GM12874 (cell line): ENCODE measurements around the gene TCEAL8.

Experiments
- CTCF ChIP-seq: IDR thresholded peaks from 2 replicates; pipeline ENCODE4 v1.5.1; 2011; ENCODE audit warnings: low read depth, mild to moderate bottlenecking, control low read depth, low read length, moderate library complexity; ENCODE audit not compliant: insufficient read depth

TCEAL8 gene

GRCh38 chrX:103240155-103240554, 14.8 kb downstream of the TCEAL8 start:
- no peak for TF ChIP-seq CTCF

- no peak for TF ChIP-seq CTCF
These were observed 18.7 kb downstream of the TCEAL8 start for GRCh38 chrX:103236296-103236695.

- no peak for TF ChIP-seq CTCF
These were observed 20.1 kb downstream of the TCEAL8 start for GRCh38 chrX:103234869-103235268.

- TF ChIP-seq CTCF: no peak
These were observed 21.7 kb downstream of the TCEAL8 start for GRCh38 chrX:103233263-103233662.

- no peak for TF ChIP-seq CTCF
These were observed 34.2 kb downstream of the TCEAL8 start for GRCh38 chrX:103220511-103221323.

GRCh38 chrX:103215425-103215991, 39.4 kb downstream of the TCEAL8 start:
- TF ChIP-seq CTCF: no peak

- TF ChIP-seq CTCF: no peak
These were observed 40.0 kb downstream of the TCEAL8 start, which contains the start of gene BEX4 for GRCh38 chrX:103214870-103215424. TSS of gene BEX4 (plus strand) at chrX:103215108. CDS start at chrX:103216154, 1,046 bp downstream.
